ENCODE data around the gene SDC1. TPM values are rescaled to one million over a fixed set of nuclear protein-coding genes. Genes with fewer than 3 reads are reported as not detected.
A peak's percentile ranks its signal among the peaks of the same experiment; 100 is the strongest.

The SDC1 gene
- polyA plus RNA-seq, 4 donors, result 36.9 to 89.9 (median 58.3) TPM

DNA sequence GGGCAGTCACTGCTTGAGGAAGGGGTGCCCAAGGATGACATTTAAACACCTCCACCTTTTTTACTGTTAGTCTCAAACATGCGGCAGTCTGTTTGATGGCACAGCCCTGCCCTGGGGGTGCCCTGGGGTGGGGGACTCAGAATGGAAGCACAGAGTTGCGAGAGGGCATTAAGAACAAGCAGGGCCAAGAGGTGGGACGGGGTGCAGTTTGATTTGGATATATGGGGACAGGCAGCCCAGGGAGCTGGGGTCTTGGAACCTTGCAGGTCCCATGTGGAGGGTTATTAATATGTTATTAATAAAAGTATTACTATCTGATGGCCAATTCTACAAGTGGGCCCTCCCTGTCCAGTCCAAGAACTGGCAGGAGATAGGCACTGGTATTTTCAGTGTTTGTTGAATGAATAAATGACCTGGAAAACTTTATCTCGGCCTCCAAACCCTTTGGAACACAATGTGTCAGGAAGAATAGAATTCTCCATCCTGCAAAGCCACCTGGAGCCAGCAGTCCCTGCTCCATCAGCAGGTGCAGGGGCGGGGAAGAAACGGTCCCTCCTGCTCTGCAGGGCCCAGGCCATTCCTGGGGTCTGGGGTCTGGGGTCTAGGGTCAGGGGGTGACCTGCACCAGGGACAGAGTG, 25.2 kb downstream of the SDC1 start:
- Histone ChIP-seq H3K4me1 (ENCODE audit: control insufficient read depth in 3 of 3, insufficient read depth in 2 of 3, low read depth in 1 of 3, low read length in 2 of 3) (peaks cover 5 to 31% (median 7%) of the 10 kb centered on the region in 3 donors), H3K27me3 (ENCODE audit: control insufficient read depth in 3 of 3, insufficient read depth in 3 of 3, low read length in 3 of 3) (no peaks in the 10 kb centered on the region), H3K9me3 (ENCODE audit: control insufficient read depth in 2 of 2, insufficient read depth in 1 of 2, low read depth in 1 of 2, low read length in 1 of 2) (no peaks in the 10 kb centered on the region), H3K4me3 (ENCODE audit: low read depth in 1 of 3, low read length in 3 of 3) (no peak overlapping the region), H3K27ac (ENCODE audit: low read depth in 1 of 3, low read length in 2 of 3) (no peak overlapping the region), H3K36me3 (ENCODE audit: control insufficient read depth in 3 of 3, insufficient read depth in 2 of 3, low read depth in 1 of 3, low read length in 3 of 3) (peaks cover 0 to 47% (median 17%) of the 10 kb centered on the region in 3 donors)
- no peak for FAIRE-seq
- WGBS, 3 donors, result 60 to 81% (median 81%) methylated on average over 6 of the region's 6 CpGs
- DNase-seq, result no peak

DNA sequence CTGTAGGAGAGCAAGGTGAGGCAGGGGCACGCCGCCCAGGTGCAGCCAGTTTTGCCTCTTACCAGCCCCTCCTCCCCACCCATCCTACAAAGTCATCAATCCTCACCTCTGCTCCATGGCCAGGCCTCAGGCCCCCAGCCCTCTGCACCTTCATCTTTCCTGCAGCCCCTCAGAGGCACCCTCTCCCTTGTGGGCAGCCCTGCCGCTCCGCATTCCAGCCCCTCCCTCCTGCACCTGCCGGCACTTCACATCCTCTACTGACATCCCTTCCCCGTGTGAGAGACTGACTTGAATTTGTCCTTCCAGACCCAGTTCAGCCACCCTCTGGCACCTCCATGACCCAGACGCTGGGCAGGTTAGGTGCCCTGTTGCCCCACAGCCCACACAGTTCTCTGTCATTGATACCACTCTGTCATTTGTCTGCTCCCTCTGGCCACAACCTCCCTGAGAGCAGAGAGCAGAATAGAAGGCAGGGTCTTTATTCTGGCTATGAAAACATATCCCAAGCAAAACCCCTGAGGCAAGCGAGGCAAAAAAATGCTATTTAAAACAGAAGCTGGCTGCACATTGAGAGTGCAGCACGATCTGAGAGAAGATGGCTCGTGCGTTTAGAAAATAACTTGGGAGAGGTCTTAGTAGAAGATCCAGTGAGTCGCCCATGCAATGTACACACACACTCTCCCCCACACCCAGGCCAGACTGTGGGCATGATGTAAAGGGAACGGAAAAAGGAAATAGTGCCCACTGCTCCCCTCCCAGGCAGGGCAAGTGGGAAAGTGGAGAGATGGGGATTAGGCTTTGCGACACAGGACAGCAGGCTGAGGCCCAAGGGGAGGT, 25.9 kb downstream of the SDC1 start:
- WGBS, 3 donors, result 49 to 69% (median 56%) methylated on average over 14 of the region's 14 CpGs
- peak overlapping the region in 1 of 3 donors; percentile 97 for H3K27ac ChIP-seq (ENCODE audit: low read depth in 1 of 3, low read length in 2 of 3)

DNA sequence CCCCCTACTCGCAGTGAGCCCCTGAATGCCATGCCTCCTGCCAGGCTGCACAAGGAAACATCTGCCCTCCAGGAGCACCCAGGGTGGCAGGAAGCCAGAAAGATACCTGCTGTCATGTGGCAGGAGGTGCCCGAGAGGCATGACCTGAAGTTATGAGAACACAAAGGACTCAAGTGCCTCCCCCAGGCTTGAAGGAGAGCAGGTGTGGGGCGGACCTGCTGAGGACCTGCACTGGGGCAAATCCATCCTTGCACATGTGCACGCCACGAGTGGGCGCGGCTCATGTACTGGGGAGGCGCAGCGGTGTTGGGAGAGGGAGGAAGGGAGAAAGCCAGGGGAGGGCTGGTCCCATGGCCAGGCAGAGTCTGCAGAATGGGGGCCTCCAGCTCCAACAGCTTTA, 26.9 kb downstream of the SDC1 start:
- DNase-seq (peak; percentile 48 to 94), FAIRE-seq (no peak)
- Histone ChIP-seq H3K4me3 (ENCODE audit: low read depth in 1 of 3, low read length in 3 of 3) (no peak overlapping the region), H3K9me3 (ENCODE audit: control insufficient read depth in 2 of 2, insufficient read depth in 1 of 2, low read depth in 1 of 2, low read length in 1 of 2) (no peaks in the 10 kb centered on the region), H3K4me1 (ENCODE audit: control insufficient read depth in 3 of 3, insufficient read depth in 2 of 3, low read depth in 1 of 3, low read length in 2 of 3) (peaks cover 5 to 33% (median 7%) of the 10 kb centered on the region in 3 donors), H3K27ac (ENCODE audit: low read depth in 1 of 3, low read length in 2 of 3) (peak overlapping the region in 2 of 3 donors; percentile 80 to 97), H3K27me3 (ENCODE audit: control insufficient read depth in 3 of 3, insufficient read depth in 3 of 3, low read length in 3 of 3) (no peaks in the 10 kb centered on the region), H3K36me3 (ENCODE audit: control insufficient read depth in 3 of 3, insufficient read depth in 2 of 3, low read depth in 1 of 3, low read length in 3 of 3) (peaks cover 0 to 29% (median 7%) of the 10 kb centered on the region in 3 donors)
- WGBS, 3 donors, result 12 to 67% (median 41%) methylated on average over 9 of the region's 9 CpGs

More for the DNA sequence above, 25.9 kb downstream of the SDC1 start:
- Histone ChIP-seq H3K36me3 (ENCODE audit: control insufficient read depth in 3 of 3, insufficient read depth in 2 of 3, low read depth in 1 of 3, low read length in 3 of 3) (peaks cover 0 to 39% (median 14%) of the 10 kb centered on the region in 3 donors), H3K4me3 (ENCODE audit: low read depth in 1 of 3, low read length in 3 of 3) (no peak overlapping the region), H3K4me1 (ENCODE audit: control insufficient read depth in 3 of 3, insufficient read depth in 2 of 3, low read depth in 1 of 3, low read length in 2 of 3) (peaks cover 5 to 33% (median 7%) of the 10 kb centered on the region in 3 donors), H3K9me3 (ENCODE audit: control insufficient read depth in 2 of 2, insufficient read depth in 1 of 2, low read depth in 1 of 2, low read length in 1 of 2) (no peaks in the 10 kb centered on the region), H3K27me3 (ENCODE audit: control insufficient read depth in 3 of 3, insufficient read depth in 3 of 3, low read length in 3 of 3) (no peaks in the 10 kb centered on the region)
- DNase-seq (peak in 1 of 2 donors; percentile 30), FAIRE-seq (no peak)

- Histone ChIP-seq H3K9me3 (ENCODE audit: control insufficient read depth in 2 of 2, insufficient read depth in 1 of 2, low read depth in 1 of 2, low read length in 1 of 2) (no peaks in the 10 kb centered on the region), H3K36me3 (ENCODE audit: control insufficient read depth in 3 of 3, insufficient read depth in 2 of 3, low read depth in 1 of 3, low read length in 3 of 3) (peaks cover 0 to 21% (median 3%) of the 10 kb centered on the region in 3 donors), H3K4me1 (ENCODE audit: control insufficient read depth in 3 of 3, insufficient read depth in 2 of 3, low read depth in 1 of 3, low read length in 2 of 3) (peaks cover 5 to 33% (median 7%) of the 10 kb centered on the region in 3 donors), H3K27me3 (ENCODE audit: control insufficient read depth in 3 of 3, insufficient read depth in 3 of 3, low read length in 3 of 3) (no peaks in the 10 kb centered on the region), H3K4me3 (ENCODE audit: low read depth in 1 of 3, low read length in 3 of 3) (no peak overlapping the region), H3K27ac (ENCODE audit: low read depth in 1 of 3, low read length in 2 of 3) (peak overlapping the region; percentile 61 to 97 (median 90))
- 32 to 58% (median 45%) methylated on average over 9 of the region's 9 CpGs for WGBS, 3 donors
- FAIRE-seq (no peak), DNase-seq (peak in 1 of 2 donors; percentile 55)
Measured at GRCh38 chr2:20197192-20197591, 27.7 kb downstream of the SDC1 start.

GRCh38 chr2:20196657-20197161, 28.2 kb downstream of the SDC1 start:
- peaks cover 7 to 38% (median 7%) of the 10 kb centered on the region in 3 donors for H3K4me1 ChIP-seq (ENCODE audit: control insufficient read depth in 3 of 3, insufficient read depth in 2 of 3, low read depth in 1 of 3, low read length in 2 of 3)
- H3K4me3 ChIP-seq (ENCODE audit: low read depth in 1 of 3, low read length in 3 of 3), result no peak overlapping the region
- WGBS, 3 donors, result 13 to 51% (median 30%) methylated on average over 16 of the region's 16 CpGs
- DNase-seq (peak in 1 of 2 donors; percentile 74), FAIRE-seq (no peak)
- peak overlapping the region; percentile 61 to 97 (median 90) for H3K27ac ChIP-seq (ENCODE audit: low read depth in 1 of 3, low read length in 2 of 3)
- no peaks in the 10 kb centered on the region for H3K27me3 ChIP-seq (ENCODE audit: control insufficient read depth in 3 of 3, insufficient read depth in 3 of 3, low read length in 3 of 3)
- no peaks in the 10 kb centered on the region for H3K9me3 ChIP-seq (ENCODE audit: control insufficient read depth in 2 of 2, insufficient read depth in 1 of 2, low read depth in 1 of 2, low read length in 1 of 2)
- H3K36me3 ChIP-seq (ENCODE audit: control insufficient read depth in 3 of 3, insufficient read depth in 2 of 3, low read depth in 1 of 3, low read length in 3 of 3), result peaks cover 0 to 18% (median 2%) of the 10 kb centered on the region in 3 donors

DNA sequence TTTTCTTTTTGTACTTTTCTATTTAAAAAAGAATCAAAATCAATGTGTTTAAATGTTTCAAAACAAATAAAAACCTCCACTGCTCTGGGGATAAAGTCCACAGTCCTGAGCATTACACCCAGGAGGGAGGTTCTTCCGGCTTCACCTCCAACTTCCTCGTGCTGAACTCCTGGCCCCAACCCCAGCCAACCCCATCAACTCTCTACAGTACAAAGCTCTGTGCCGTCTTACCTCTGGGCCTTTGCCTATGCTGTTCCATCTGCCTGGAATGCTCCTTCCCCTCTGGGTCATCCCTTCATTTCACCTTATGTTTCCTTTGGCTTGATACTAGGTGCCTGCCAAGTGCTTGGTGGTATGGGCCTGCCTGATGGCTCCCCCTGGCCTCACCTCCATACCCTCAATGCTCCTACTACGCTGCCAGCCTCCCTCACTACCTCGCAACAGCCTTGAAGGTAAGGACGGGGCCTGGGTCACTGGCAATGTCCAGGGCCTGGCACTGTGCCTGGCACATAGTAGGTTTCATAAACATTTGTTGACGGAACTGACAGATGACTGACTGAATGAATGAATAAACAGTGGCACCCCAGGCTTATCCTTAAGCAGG, 28.8 kb downstream of the SDC1 start:
- Histone ChIP-seq H3K9me3 (ENCODE audit: control insufficient read depth in 2 of 2, insufficient read depth in 1 of 2, low read depth in 1 of 2, low read length in 1 of 2) (no peaks in the 10 kb centered on the region), H3K27ac (ENCODE audit: low read depth in 1 of 3, low read length in 2 of 3) (peak overlapping the region; percentile 61 to 97 (median 90)), H3K36me3 (ENCODE audit: control insufficient read depth in 3 of 3, insufficient read depth in 2 of 3, low read depth in 1 of 3, low read length in 3 of 3) (peaks cover 0 to 12% (median 0%) of the 10 kb centered on the region in 3 donors), H3K4me3 (ENCODE audit: low read depth in 1 of 3, low read length in 3 of 3) (no peak overlapping the region), H3K4me1 (ENCODE audit: control insufficient read depth in 3 of 3, insufficient read depth in 2 of 3, low read depth in 1 of 3, low read length in 2 of 3) (peaks cover 7 to 43% (median 8%) of the 10 kb centered on the region in 3 donors), H3K27me3 (ENCODE audit: control insufficient read depth in 3 of 3, insufficient read depth in 3 of 3, low read length in 3 of 3) (no peaks in the 10 kb centered on the region)
- DNase-seq, result peak; percentile 83 to 94
- no peak for FAIRE-seq
- WGBS, 3 donors, result 26 to 68% (median 38%) methylated on average over 7 of the region's 7 CpGs

DNA sequence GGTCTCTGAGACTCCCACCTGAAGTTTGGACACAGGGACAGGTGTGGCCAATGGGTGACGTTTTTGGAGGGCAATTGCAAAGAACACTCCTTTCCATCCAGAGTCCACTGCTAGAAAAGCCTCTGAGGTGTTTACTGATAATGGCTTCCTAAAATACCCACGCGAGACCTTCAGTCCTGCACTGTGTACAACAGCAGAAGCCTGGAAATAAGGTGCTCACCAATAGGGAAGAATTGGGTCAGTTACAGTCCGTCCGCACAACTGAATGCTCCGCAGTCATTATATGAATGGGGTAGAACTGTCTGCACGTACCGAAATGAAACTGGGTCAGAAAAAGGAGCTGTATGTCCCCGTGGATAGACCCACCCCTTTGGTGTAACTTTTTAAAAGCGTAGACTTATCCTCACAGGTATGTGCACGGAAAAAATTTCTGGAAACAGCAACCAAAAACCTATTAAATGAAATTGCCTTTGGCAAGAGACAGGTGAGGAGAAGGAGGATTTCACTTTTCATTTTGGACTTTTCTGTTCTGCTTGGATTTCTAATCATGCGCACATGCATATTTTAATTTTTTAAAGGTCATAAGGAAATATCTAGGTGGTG, 29.4 kb downstream of the SDC1 start:
- H3K4me1 ChIP-seq (ENCODE audit: control insufficient read depth in 3 of 3, insufficient read depth in 2 of 3, low read depth in 1 of 3, low read length in 2 of 3), result peaks cover 7 to 46% (median 8%) of the 10 kb centered on the region in 3 donors
- FAIRE-seq (no peak), DNase-seq (peak in 1 of 2 donors; percentile 54)

More for the DNA sequence above, 29.4 kb downstream of the SDC1 start:
- 17 to 62% (median 36%) methylated on average over 12 of the region's 12 CpGs for WGBS, 3 donors
- peak overlapping the region; percentile 18 to 84 (median 69) for H3K27ac ChIP-seq (ENCODE audit: low read depth in 1 of 3, low read length in 2 of 3)
- H3K9me3 ChIP-seq (ENCODE audit: control insufficient read depth in 2 of 2, insufficient read depth in 1 of 2, low read depth in 1 of 2, low read length in 1 of 2), result no peaks in the 10 kb centered on the region
- peak overlapping the region in 1 of 3 donors; percentile 21 for H3K4me3 ChIP-seq (ENCODE audit: low read depth in 1 of 3, low read length in 3 of 3)
- no peaks in the 10 kb centered on the region for H3K27me3 ChIP-seq (ENCODE audit: control insufficient read depth in 3 of 3, insufficient read depth in 3 of 3, low read length in 3 of 3)
- peaks cover 0 to 8% (median 0%) of the 10 kb centered on the region in 3 donors for H3K36me3 ChIP-seq (ENCODE audit: control insufficient read depth in 3 of 3, insufficient read depth in 2 of 3, low read depth in 1 of 3, low read length in 3 of 3)
